ENCODE measurements around the gene HYOU1. TPM values are rescaled to one million over a fixed set of nuclear protein-coding genes. Genes with fewer than 3 reads are reported as not detected.

HYOU1 gene
- polyA plus RNA-seq, 1 donor (not counting 4 experiments of a cell fraction or from before 2014, with no cell fraction given), result 119 TPM

GRCh38 chr11:119049081-119049480 lies 7.9 kb downstream of the HYOU1 start:
- H3K9ac ChIP-seq (ENCODE audit: control insufficient read depth, extremely low read depth, insufficient read depth, low read length), result no peak overlapping the region
- no peaks in the 10 kb centered on the region for H3K27me3 ChIP-seq (ENCODE audit: control insufficient read depth, extremely low read depth, insufficient read depth, low read length)
- no peak overlapping the region for H3K4me2 ChIP-seq (ENCODE audit: control insufficient read depth, extremely low read depth, insufficient read depth, low read depth, low read length)
- H3K4me1 ChIP-seq (ENCODE audit: control insufficient read depth, extremely low read depth, insufficient read depth, low read length), result peaks cover 5% of the 10 kb centered on the region
- H2AFZ ChIP-seq (ENCODE audit: control insufficient read depth, low read length), result no peak overlapping the region
- peaks cover 10% of the 10 kb centered on the region for H3K79me2 ChIP-seq (ENCODE audit: control insufficient read depth, insufficient read depth, low read length)
- H4K20me1 ChIP-seq (ENCODE audit: control insufficient read depth, extremely low read depth, insufficient read depth, low read length), result peaks cover 4% of the 10 kb centered on the region
- DNase-seq (ENCODE audit: low read depth, low spot score) (no peak), FAIRE-seq (no peak)
- H3K4me3 ChIP-seq (ENCODE audit: control insufficient read depth in 2 of 3, extremely low read depth in 1 of 3, insufficient read depth in 2 of 3, low read depth in 1 of 3, low read length in 3 of 3), result no peak overlapping the region
- H3K27ac ChIP-seq (ENCODE audit: control insufficient read depth, insufficient read depth, low read length), result no peak overlapping the region
- peaks cover 70 to 75% of the 10 kb centered on the region in 2 experiments for H3K36me3 ChIP-seq (ENCODE audit: control insufficient read depth in 2 of 2, extremely low read depth in 1 of 2, insufficient read depth in 2 of 2, low read length in 2 of 2)
- no peaks in the 10 kb centered on the region for H3K9me1 ChIP-seq (ENCODE audit: control insufficient read depth, extremely low read depth, insufficient read depth, low read length)
- TF ChIP-seq CTCF (optimal IDR thresholded peaks at IDR 0.05 in 1 of 3, IDR thresholded peaks at IDR 0.05 in 1 of 3, conservative IDR thresholded peaks at IDR 0.05 in 1 of 3; ENCODE audit: extremely low read depth in 1 of 3, insufficient read depth in 2 of 3, low read length in 3 of 3), result no peak
- TF ChIP-seq EZH2 (IDR thresholded peaks at IDR 0.05; ENCODE audit: low read length), result no peak
- dilution Hi-C loops (cut with MboI; ENCODE audit: extremely low pct_ligation_motif_present, low sequenced_read_pairs), result no loop called here
- H3K9me3 ChIP-seq (ENCODE audit: control insufficient read depth, low read depth, low read length), result no peaks in the 10 kb centered on the region

DNA sequence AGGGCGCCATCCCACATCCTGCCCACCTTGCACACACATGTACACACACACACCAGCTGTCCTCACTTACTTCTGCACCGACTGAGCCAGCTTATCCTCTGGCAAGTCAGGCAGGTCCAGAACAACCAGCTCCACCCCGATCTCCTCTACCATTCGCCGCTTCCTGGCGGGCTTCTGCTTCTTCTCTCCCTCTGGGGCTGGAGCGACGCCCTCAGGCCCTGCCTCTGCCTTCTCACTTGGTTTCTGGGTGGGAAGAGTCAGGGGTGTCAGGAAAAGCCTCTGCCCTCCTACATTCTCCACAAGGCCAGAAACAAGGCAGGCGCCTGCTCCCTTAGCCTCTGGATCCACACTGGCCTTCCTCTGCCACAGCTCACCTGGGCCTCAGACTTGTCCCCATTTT lies 8.4 kb downstream of the HYOU1 start:
- H3K4me2 ChIP-seq (ENCODE audit: control insufficient read depth, extremely low read depth, insufficient read depth, low read depth, low read length), result no peak overlapping the region
- no peak overlapping the region for H3K9ac ChIP-seq (ENCODE audit: control insufficient read depth, extremely low read depth, insufficient read depth, low read length)
- peaks cover 6% of the 10 kb centered on the region for H3K79me2 ChIP-seq (ENCODE audit: control insufficient read depth, insufficient read depth, low read length)
- DNase-seq (ENCODE audit: low read depth, low spot score) (no peak), FAIRE-seq (no peak)
- no peak overlapping the region for H2AFZ ChIP-seq (ENCODE audit: control insufficient read depth, low read length)
- H4K20me1 ChIP-seq (ENCODE audit: control insufficient read depth, extremely low read depth, insufficient read depth, low read length), result no peaks in the 10 kb centered on the region
- no peaks in the 10 kb centered on the region for H3K27me3 ChIP-seq (ENCODE audit: control insufficient read depth, extremely low read depth, insufficient read depth, low read length)
- no peaks in the 10 kb centered on the region for H3K9me3 ChIP-seq (ENCODE audit: control insufficient read depth, low read depth, low read length)
- TF ChIP-seq CTCF (optimal IDR thresholded peaks at IDR 0.05 in 1 of 3, IDR thresholded peaks at IDR 0.05 in 1 of 3, conservative IDR thresholded peaks at IDR 0.05 in 1 of 3; ENCODE audit: extremely low read depth in 1 of 3, insufficient read depth in 2 of 3, low read length in 3 of 3) (no peak), EZH2 (IDR thresholded peaks at IDR 0.05; ENCODE audit: low read length) (no peak)
- H3K4me1 ChIP-seq (ENCODE audit: control insufficient read depth, extremely low read depth, insufficient read depth, low read length), result peaks cover 5% of the 10 kb centered on the region
- no peak overlapping the region for H3K27ac ChIP-seq (ENCODE audit: control insufficient read depth, insufficient read depth, low read length)
- dilution Hi-C loops (cut with MboI; ENCODE audit: extremely low pct_ligation_motif_present, low sequenced_read_pairs), result no loop called here
- peaks cover 66 to 72% of the 10 kb centered on the region in 2 experiments for H3K36me3 ChIP-seq (ENCODE audit: control insufficient read depth in 2 of 2, extremely low read depth in 1 of 2, insufficient read depth in 2 of 2, low read length in 2 of 2)
- H3K9me1 ChIP-seq (ENCODE audit: control insufficient read depth, extremely low read depth, insufficient read depth, low read length), result no peaks in the 10 kb centered on the region
- H3K4me3 ChIP-seq (ENCODE audit: control insufficient read depth in 2 of 3, extremely low read depth in 1 of 3, insufficient read depth in 2 of 3, low read depth in 1 of 3, low read length in 3 of 3), result no peak overlapping the region
